GM12872 (cell line): ENCODE measurements around the gene CHTF8.

Experiments
- TF ChIP-seq, protein P1 (sequence below): IDR thresholded peaks from 3 replicates; pipeline ENCODE4 v1.5.1; 2011; ENCODE audit warnings: low read depth, mild to moderate bottlenecking, low read length, moderate library complexity; ENCODE audit not compliant: insufficient read depth

The CHTF8 gene

GRCh38 chr16:69145658-69146057 lies 13.3 kb upstream of the CHTF8 start:
- TF ChIP-seq, protein P1, sequence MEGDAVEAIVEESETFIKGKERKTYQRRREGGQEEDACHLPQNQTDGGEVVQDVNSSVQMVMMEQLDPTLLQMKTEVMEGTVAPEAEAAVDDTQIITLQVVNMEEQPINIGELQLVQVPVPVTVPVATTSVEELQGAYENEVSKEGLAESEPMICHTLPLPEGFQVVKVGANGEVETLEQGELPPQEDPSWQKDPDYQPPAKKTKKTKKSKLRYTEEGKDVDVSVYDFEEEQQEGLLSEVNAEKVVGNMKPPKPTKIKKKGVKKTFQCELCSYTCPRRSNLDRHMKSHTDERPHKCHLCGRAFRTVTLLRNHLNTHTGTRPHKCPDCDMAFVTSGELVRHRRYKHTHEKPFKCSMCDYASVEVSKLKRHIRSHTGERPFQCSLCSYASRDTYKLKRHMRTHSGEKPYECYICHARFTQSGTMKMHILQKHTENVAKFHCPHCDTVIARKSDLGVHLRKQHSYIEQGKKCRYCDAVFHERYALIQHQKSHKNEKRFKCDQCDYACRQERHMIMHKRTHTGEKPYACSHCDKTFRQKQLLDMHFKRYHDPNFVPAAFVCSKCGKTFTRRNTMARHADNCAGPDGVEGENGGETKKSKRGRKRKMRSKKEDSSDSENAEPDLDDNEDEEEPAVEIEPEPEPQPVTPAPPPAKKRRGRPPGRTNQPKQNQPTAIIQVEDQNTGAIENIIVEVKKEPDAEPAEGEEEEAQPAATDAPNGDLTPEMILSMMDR = no peak

DNA sequence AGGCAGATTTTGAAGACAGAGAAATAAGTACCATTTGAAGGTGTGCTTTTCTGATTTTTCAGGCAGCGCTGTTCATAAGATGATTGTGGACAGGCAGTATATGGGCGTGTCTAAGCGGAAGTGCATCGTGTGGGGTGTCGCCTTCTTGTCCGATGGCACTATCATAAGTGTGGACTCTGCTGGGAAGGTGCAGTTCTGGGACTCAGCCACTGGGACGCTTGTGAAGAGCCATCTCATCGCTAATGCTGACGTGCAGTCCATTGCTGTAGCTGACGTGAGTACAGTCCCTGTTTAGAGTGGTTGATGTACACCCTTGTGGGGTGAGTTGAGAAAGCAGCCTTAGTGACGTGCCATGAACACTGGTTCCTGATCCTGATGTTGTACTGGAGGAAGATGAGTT lies 10.7 kb upstream of the CHTF8 start:
- TF ChIP-seq, protein P1 = peak; percentile 33; the same call in 1 of the 3 replicates

DNA sequence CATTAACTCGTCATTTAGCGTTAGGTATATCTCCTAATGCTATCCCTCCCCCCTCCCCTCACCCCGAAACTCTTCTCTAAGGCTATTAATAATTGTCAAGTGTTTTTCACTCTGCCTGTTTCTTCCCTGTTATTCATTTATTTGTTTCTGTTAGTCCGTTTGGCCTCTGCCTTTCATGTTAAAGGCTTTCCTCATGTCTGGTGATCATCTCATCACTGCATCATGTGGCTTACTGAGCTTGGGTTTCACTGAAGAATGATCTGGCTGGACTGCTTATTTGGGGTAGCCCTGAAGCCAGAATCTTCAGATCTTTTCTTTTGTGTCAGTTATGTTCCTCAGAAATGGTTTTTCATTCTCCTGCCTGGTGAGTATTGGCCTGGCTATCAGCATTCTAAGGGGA lies 9.5 kb upstream of the CHTF8 start:
- TF ChIP-seq, protein P1 = no peak

DNA sequence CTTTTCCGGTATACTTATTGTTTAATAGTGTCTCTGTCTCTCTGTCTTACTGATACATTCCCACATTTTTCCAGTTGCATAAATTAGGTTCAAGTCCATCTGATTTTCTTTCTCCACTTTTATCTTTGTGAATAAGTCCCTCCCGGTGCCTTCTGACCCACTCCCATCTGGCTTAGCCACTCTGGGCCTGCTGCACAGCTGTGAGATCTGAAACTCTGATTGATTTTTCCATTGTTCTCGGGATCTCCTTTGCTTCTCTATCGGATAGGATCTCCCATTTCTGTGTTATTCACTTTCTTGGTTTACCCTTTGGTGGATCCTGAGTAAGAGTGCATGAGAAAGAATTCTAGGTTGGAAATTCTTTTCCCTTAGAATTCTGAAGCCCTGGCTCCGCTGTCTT lies 8.6 kb upstream of the CHTF8 start:
- TF ChIP-seq, protein P1 = no peak

GRCh38 chr16:69138608-69139007 lies 6.2 kb upstream of the CHTF8 start:
- TF ChIP-seq, protein P1 = no peak

DNA sequence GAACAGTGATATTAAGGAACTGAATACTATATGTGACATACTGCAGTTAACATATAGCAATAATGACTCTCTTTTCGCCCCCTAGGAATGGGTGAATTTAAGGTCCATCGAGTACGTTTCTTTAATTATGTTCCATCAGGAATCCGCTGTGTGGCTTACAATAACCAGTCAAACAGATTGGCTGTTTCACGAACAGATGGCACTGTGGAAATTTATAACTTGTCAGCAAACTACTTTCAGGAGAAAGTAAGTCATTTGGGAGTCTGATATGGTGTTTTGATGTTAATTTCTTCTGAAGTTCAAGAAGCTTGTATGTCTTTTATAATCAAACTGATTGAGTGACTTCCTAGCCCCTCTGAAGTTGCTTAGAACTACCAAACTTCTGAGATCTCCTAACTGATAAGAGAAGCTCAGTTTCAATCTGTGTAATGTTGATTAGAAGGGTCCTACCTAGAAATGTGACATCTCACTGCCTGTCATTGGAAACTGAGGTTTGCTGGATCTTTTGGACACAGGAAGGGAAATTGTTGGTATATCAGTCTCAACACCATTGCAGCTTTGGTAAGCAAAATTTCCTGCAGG lies 1.1 kb upstream of the CHTF8 start:
- TF ChIP-seq, protein P1 = no peak

- TF ChIP-seq, protein P1 = no peak
Measured at GRCh38 chr16:69131839-69132423, 457 bp downstream of the CHTF8 start.
